Ammon's horn (tissue), 1 donor: ENCODE data around the gene ZNF638.
A peak's percentile ranks its signal among the peaks of the same experiment; 100 is the strongest.
"Not testable (repeated sequence)": the region's sequence is repeated elsewhere in the genome, so short reads cannot be mapped to it uniquely, and the experiment has no call there.

Experiments
- DNase-seq: peaks from one replicate; pipeline ENCODE4 v3.0.0-alpha.2; 2016; ENCODE audit warnings: low spot score

Gene ZNF638, protein sequence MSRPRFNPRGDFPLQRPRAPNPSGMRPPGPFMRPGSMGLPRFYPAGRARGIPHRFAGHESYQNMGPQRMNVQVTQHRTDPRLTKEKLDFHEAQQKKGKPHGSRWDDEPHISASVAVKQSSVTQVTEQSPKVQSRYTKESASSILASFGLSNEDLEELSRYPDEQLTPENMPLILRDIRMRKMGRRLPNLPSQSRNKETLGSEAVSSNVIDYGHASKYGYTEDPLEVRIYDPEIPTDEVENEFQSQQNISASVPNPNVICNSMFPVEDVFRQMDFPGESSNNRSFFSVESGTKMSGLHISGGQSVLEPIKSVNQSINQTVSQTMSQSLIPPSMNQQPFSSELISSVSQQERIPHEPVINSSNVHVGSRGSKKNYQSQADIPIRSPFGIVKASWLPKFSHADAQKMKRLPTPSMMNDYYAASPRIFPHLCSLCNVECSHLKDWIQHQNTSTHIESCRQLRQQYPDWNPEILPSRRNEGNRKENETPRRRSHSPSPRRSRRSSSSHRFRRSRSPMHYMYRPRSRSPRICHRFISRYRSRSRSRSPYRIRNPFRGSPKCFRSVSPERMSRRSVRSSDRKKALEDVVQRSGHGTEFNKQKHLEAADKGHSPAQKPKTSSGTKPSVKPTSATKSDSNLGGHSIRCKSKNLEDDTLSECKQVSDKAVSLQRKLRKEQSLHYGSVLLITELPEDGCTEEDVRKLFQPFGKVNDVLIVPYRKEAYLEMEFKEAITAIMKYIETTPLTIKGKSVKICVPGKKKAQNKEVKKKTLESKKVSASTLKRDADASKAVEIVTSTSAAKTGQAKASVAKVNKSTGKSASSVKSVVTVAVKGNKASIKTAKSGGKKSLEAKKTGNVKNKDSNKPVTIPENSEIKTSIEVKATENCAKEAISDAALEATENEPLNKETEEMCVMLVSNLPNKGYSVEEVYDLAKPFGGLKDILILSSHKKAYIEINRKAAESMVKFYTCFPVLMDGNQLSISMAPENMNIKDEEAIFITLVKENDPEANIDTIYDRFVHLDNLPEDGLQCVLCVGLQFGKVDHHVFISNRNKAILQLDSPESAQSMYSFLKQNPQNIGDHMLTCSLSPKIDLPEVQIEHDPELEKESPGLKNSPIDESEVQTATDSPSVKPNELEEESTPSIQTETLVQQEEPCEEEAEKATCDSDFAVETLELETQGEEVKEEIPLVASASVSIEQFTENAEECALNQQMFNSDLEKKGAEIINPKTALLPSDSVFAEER (N-terminal part only)

DNA sequence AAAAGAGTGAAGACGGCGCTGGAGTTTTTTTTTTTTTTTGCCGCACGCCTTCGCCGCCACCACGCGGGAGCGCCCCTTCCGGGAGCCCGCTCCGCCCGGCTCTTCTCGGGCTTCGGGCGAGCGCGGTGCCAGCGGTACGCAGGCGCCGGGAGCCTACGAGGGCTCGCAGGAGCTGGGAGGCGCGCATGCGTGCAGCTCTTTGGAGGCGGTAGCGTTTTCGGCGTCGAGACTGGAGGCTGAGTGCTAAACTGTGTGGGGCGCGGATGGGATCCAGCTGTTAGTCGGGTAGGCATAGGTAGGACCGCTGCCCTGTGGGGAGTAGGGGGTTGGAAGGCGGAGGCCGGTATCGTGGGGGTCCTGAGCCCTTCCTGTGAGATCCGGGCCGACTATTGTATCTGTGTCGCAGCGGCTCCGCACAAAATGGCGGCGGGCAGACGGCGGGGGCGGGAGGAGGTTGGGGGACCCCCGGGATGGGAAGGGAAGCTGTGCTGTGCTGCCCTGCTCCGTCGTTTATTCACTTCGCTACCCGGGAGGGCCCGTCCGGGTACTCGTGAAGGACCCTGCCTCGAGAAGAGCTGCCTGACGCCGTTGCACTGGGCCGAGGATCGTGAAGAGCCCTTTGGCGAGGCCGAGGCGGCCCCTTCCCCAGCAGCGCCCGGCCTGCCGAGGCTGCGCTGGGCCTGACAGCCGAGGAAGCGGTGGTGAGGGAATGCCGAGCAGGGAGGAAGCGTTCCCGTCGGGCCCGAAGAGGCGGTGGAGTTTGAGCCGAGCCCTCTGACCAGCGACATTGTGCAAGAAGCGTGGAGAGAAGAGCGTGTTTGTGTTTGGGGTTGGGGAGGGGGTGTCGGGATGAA, at the start of gene ZNF638:
Gene ZNF638, plus strand, starts transcription at position 202 of the 854 bp plus-strand sequence. CDS start 17,173 bp downstream, outside the sequence.
- DNase-seq, result peak; percentile 94

DNA sequence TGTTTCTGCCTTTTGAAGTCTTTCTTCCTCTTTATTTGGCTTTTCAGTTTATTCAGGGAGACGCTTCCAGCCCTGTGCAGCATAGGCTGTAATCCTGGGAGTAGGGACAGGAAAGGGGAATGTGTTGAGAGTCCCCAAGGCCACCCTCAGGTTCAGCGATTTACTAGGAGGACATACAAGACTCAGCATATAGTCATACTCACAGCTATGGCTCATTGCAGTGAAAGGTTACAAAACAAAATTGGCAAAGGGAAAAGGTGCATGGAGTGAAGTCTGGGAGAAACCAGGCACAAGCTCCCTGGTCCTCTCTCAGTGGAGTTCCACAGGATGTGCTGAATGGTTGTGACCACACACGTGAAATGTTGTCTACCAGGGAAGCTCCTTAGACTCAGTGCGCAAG, 49.6 kb upstream of the ZNF638 start:
- no peak for DNase-seq

DNA sequence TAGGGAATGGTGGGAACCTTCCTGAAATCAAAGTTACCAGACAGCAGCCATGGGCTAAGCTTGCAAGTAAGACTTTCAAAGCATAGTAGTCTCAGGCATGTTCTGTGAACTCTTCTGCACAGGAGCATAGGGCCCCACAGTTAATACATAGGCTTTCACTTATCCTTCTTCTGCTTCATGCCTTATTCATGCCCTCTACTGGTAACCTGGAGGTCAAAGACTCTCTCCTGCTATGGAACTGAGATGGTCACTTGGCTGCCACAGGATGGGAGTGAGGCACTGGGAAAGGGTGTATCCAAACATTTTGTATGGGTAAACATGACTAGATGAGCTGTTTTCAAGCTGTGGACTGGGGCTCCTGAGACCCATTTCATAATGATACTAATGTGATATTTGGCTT, 49.1 kb upstream of the ZNF638 start:
- DNase-seq, result peak; percentile 22

DNA sequence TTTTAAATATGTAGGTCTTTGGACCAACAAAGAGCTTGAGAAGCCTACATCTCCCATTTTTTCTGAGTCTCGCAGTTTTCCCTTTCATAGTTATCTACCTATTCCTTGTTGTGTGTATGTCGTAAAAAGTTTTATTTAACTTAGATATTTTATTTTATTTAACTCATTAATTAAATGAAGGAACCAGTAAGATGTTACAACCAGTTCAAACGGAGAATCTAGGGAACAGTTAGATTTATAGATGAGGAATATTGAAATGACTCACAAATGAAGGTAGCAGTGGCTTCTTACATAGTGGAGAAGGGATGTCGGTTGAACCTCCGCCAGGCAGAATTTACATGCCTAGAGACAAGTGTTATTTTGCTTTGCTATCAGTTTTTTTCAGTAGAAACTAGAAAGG, 48.5 kb upstream of the ZNF638 start:
- no peak for DNase-seq

DNA sequence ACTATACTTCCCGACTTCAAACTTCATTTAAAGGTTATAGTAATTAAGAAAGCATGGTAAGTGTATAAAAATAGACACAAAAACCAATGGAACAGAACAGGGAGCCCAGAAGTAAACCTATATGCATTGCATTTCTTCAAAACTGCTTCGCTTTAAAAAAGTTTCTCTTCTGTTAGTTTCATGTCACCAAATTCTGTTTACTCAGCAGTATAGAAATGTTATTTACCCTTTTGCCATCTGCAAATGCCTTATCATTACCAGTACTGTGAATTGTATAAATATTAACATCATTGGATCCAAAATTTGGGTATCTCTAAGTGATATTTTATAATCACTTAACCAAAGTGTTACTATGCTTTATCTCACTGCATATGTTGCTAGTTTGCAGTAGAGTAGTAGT, 45.9 kb upstream of the ZNF638 start:
- no peak for DNase-seq

DNA sequence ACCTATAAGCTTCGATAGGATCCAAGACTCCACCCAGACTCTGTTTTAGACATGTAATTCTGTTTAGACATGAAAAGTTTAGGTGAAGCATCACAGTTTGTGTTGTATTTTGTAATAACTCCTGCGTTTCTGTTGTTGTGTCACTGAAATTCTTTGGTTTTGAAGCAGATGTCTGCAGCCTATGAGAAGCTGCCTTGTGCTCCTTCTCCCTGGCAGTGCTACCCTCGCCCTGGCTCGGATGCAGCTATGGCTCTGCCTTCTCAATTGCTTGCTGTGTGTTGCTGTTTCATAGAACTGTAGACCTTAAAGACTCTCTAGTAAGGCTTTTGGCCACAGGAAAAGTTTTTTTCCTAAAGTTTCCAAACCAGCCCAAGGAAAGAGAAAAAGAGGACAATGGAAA, 40.2 kb upstream of the ZNF638 start:
- DNase-seq, result peak; percentile 91

DNA sequence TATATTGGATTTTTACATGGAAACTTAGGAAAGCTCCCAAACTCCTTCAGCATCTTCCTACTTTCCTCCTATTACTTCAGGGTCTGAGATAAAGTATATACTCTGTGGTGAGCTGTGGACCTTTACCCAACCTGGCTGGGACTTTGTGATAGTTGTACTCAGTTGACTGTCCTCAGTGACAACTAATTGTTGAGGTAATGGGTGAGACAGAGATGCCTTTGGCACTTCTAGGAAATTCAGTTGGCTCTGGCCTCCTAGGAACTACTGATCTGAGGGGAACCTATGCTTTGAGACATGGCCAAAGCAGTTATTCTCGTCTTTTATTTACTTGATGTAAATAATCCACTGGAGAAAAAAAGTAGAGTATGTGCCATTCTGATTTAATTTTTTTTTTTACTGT, 39.4 kb upstream of the ZNF638 start:
- DNase-seq, result no peak

DNA sequence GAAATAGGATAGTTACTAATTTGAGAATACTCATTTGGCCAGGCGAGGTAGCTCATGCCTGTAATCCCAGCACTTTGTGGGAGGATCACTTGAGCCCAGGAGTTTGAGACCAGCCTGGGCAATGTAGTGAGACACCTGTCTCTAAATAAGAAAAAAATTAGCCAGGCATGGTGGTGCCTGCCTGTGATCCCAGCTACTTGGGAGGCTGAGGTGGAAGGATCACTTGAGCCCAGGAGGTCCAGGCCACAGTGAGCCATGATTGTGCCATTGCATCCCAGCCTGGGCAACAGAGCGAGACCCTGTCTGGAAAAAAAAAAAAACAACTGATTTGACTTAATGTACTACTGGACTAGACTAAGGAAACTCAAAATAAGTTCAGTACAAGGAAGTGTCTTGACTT, 32.7 kb upstream of the ZNF638 start:
- DNase-seq, result no peak

DNA sequence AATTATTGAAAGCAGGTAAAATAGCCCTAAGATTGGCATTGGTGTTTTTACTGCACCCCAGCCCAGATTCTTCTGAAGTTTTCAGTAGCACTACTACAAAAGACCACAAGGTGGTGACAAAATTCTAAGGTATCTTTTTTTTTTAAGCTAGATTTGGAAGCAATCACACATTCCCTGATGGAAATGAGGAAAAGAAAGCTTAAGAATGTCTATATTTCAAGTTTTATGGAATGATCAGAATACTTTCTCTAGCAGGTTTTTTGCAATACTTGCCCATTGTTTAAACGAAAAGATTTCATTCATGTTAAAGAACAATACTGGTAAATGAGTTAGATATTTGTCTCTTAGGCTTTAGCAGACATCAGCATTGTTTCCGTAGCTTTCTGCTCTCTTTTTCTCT, 32.1 kb upstream of the ZNF638 start:
- no peak for DNase-seq

DNA sequence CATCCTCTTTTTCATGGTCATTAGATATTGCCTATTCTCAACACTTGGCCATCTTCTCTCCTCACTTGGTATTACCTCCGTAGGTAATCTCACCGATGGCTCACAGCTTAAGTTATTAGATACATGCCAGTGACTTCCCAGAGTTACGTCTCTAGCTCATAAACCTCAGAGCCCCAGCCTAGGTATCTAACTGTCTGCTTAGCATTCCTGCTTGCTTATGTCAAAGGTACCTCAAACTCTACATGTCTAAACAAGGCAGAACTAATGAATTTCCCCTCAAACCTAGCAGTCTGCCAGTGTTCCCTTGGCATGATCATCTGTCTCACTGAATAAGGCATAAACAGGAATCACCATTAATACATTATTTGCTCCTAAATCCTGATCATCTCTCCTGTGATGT, 27.7 kb upstream of the ZNF638 start:
- no peak for DNase-seq

DNA sequence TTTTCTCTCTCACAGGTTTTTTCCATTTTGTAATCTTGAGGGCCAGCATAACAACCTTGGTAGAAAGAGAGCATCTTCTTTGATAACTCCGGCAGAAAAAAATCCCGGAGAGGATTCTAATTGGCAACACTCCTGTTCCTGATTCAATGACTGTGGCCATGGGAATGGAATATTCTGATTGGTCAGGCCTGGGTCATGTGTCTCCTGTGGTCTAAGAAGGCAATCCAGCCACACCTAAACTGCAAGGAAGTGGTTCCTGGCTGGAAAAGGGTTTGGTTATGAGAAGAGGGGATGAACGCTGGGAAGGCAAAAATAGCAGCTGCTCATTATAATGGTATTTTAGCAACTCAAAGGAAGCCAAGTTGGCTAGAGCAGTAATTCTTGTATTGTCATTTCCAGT, 24.8 kb upstream of the ZNF638 start:
- DNase-seq, result no peak

DNA sequence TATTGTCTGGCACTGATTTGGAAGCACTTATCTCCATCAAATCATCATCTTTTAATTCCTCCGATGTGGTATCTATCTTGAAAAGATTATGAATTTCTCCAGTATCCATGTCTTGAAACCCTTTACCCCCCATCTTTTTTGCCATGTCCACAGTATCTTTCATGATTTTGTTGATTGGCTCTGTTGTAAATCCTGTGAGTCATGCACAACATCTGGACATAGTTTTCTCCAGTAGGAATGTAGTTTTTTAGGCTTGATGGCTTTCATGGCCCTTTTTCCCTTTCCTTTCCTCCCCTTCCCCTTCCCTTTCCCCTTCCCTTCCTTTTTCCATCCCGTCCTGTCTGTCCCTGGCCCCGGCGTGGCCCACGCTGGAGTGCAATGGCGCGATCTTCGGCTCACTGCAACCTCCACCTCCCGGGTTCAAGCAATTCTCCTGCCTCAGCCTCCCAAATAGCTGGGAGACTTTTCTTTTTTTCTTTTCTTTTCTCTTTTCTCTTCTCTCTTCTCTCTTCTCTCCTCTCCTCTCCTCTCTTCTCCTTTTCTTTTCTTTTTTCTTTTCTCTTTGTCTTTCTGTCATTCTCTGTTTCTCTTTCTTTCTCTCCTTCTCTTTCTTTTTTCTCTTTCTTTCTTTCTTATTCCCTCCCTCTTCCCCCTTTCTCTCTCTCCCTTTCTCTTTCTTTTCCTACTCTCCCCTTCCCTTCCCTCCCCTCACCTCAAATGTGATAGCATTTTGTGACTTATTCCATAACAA, 18.4 kb upstream of the ZNF638 start:
- DNase-seq, result no peak

DNA sequence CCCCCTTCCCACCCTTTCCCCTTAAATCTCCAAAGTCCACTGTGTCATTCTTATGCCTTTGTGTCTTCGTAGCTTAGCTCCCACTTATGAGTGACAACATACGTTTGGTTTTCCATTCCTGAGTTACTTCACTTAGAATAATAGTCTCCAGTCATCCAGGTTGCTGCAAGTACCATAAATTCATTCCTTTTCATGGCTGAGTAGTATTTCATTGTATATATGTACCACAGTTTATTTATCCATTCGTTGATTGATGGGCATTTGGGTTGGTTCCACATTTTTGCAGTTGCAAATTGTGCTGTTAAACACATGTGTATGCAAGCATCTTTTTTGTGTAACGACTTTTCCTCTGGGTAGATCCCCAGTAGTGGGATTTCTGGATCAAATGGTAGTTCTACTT, 14.5 kb upstream of the ZNF638 start:
- DNase-seq, result no peak

DNA sequence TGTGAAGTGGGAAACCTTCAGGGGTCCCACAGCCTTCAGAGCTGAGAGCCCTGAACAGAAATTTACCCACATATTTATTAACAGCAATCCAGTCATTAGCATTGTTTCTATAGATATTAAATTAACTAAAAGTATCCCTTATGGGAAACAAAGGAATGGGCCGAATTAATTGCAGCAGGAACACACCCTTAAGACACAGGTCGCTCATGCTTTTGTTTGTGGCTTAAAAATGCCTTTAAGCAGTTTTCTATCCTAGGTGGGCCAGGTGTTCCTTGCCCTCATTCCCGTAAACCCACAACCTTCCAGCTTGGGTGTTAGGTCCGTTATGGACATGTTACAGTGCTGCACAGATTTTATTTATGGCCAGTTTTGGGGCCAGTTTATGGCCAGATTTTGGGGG, 13.7 kb upstream of the ZNF638 start:
- DNase-seq, result not testable (repeated sequence)

DNA sequence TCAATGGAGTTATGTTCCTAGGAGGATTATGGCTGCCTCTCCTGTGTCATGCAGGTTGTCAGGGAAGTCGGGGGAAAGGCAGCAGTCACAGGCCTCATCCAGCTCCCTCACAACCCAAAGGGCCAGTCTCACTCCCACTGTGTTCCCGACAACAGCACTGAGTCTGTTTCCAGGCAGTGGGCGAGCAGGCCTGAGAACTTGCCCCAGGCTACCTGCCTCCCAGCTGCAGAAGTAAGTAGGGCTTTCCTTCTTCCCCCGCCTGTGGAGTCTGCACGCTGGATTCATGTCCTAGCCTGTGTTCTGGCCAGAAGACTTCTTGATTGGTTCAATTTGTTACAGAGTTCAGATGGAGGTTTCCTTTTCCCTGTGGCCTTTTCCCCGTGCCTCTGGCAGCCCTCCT, 8.2 kb upstream of the ZNF638 start:
- no peak for DNase-seq

DNA sequence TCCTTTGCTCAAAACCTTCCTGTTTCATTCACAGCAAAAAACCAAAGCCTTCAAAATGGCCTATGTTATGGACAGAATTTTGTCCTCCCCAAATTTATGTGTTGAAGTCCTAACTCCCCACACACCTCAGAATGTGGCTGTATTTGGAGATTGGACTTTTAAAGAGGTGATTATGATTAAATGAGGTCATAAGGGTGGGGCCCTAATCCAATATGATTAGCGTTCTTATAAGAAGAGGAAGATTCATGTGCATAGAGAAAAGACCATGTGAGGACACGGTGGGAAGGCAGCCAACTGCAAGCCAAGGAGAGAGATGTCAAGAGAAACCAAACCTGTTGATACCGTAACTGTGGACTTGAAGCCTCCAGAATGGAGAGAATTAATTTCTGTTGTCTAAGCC, 4.6 kb upstream of the ZNF638 start:
- no peak for DNase-seq

DNA sequence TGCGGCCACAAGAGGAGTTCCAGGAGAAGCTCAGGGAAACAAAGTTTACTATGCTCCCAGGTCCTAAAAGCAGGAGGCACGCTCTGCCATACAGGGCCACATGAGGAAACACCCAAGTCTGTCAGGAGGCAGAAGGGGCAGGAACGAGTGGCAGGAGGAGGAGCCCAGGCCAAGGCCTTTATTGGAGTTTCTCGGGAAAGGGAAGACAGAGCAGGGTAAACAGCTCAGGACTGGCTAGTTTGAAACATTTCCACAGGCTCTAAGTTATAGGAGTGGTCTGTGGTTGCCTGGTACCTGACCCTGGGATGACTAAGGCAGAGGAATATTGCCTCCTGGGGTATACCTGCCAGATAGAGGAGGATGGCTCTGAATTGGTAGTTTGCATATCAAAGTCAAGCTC, 3.7 kb upstream of the ZNF638 start:
- DNase-seq, result no peak

DNA sequence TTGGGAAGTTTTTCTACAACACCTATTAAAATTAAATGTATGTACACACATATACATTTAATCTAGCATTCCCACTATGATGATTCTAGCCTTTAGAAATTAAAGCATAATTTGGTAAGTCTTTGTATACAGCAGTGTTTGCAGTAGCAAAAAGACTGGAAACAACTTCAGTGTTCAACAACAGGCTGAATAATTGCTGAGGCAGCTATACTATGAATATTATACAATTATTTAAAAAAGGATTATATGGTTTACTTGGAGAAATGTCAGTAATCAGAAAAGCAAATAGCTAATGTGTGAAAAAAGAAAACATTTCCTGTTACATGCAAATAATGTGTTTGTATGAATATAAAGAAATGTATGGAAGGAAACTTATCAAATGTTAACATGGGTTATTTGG, 1.4 kb upstream of the ZNF638 start:
- no peak for DNase-seq

DNA sequence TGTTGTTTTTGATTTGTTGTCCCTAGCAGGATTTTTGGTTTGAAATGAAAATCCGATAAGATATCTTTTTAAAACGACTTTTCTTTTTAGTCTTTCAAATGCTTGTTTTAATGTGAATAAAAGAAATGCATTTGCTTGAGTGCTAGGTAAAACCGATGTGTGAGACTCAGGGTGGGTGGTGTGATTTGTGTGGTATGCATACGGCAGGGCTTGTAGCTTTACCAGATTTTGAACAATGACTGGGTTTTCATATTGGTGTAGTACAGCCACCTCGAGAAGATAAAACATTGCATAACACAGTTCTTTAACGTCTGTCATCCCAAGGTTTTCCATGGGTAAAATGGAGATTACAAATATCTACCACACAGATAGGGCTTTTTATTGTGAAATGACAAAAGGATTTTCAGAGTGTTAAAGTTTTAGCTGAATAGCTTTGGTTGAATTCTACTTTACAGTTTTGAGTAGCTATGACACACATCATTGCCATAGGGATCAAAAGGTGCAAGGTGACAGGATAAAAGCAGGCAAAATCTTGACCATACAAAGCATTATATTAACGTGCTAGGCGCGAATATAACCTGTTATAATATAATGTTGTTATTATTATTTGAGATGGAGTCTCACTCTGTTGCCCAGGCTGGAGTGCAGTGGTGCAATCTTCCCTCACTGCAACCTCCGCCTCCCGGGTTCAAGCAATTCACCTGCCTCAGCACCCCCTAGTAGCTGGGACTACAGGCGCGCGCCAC, 824 bp upstream of the ZNF638 start:
- DNase-seq, result no peak

DNA sequence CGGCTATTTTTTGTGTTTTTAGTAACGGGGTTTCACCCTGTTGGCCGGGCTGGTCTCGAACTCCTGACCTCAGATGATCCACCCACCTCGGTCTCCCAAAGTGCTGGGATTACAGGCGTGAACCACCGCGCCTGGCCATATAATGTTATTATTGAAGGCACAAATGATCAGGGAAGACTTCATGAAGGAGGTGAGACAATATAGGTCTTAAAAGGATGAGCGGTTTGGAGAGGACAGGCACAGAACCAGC, 326 bp upstream of the ZNF638 start:
- not testable (repeated sequence) for DNase-seq

DNA sequence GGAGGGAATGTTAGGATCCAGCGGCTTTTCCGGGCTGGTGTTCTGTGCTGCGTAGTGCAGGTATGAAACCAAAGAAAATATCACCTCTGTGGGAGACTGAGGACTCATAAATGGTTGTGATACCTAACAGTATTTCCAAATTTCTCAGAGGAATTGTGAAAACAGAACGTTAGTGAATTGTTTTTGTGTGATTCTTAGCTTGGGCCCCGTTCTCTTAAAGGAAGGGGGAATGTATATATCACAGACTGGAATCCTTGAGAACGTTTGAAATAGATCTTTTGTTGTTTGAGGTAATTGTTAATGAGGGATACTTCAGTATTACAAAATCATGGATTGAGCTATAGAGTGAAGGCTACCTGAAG, 834 bp downstream of the ZNF638 start:
- no peak for DNase-seq
